Right forelimb (tissue), 1 donor: Measurements from ENCODE around the gene FGGY.
"Not testable (repeated sequence)": the region's sequence is repeated elsewhere in the genome, so short reads cannot be mapped to it uniquely, and the experiment has no call there.

Source experiments
- DNase-seq: peaks from one replicate; pipeline ENCODE4 v3.0.0-alpha.2; 2018

The FGGY gene

GRCh38 chr1:59522925-59523505, 226.1 kb downstream of the FGGY start:
- DNase-seq = no peak

- DNase-seq = no peak
Measured at GRCh38 chr1:59523745-59524450, 227.0 kb downstream of the FGGY start.

- DNase-seq = no peak
Measured at GRCh38 chr1:59526240-59526639, 229.3 kb downstream of the FGGY start.

GRCh38 chr1:59528471-59528870, 231.6 kb downstream of the FGGY start:
- DNase-seq = no peak

- DNase-seq = no peak
Measured at GRCh38 chr1:59528900-59529299, 232.0 kb downstream of the FGGY start.

- DNase-seq = no peak
Measured at GRCh38 chr1:59530119-59530518, 233.2 kb downstream of the FGGY start.

- no peak for DNase-seq
Measured at GRCh38 chr1:59532102-59532501, 235.2 kb downstream of the FGGY start.

- not testable (repeated sequence) for DNase-seq
Measured at GRCh38 chr1:59538476-59538875, 241.6 kb downstream of the FGGY start.

- no peak for DNase-seq
Measured at GRCh38 chr1:59539961-59540681, 243.2 kb downstream of the FGGY start.

- no peak for DNase-seq
Measured at GRCh38 chr1:59541161-59541560, 244.3 kb downstream of the FGGY start.

- DNase-seq = no peak
Measured at GRCh38 chr1:59541891-59542290, 245.0 kb downstream of the FGGY start.

GRCh38 chr1:59543211-59543668, 246.3 kb downstream of the FGGY start:
- DNase-seq = no peak

GRCh38 chr1:59544615-59545293, 247.9 kb downstream of the FGGY start:
- no peak for DNase-seq

GRCh38 chr1:59545830-59546229, 248.9 kb downstream of the FGGY start:
- no peak for DNase-seq

GRCh38 chr1:59549066-59549837, 252.4 kb downstream of the FGGY start:
- DNase-seq = no peak

GRCh38 chr1:59549903-59550302, 253.0 kb downstream of the FGGY start:
- DNase-seq = no peak

GRCh38 chr1:59552007-59552406, 255.1 kb downstream of the FGGY start:
- no peak for DNase-seq

GRCh38 chr1:59553371-59553770, 256.5 kb downstream of the FGGY start:
- no peak for DNase-seq

- no peak for DNase-seq
Measured at GRCh38 chr1:59554011-59554663, 257.2 kb downstream of the FGGY start.

- no peak for DNase-seq
Measured at GRCh38 chr1:59554752-59555151, 257.9 kb downstream of the FGGY start.

GRCh38 chr1:59556398-59556797, 259.5 kb downstream of the FGGY start:
- DNase-seq = no peak
